ENCODE data around the gene CCDC88C. TPM values are rescaled to one million over a fixed set of nuclear protein-coding genes. Genes with fewer than 3 reads are reported as not detected.
A peak's percentile ranks its signal among the peaks of the same experiment; 100 is the strongest.

The CCDC88C gene
- total RNA-seq, 1 experiment from 2014 or later, result 29.8 TPM

DNA sequence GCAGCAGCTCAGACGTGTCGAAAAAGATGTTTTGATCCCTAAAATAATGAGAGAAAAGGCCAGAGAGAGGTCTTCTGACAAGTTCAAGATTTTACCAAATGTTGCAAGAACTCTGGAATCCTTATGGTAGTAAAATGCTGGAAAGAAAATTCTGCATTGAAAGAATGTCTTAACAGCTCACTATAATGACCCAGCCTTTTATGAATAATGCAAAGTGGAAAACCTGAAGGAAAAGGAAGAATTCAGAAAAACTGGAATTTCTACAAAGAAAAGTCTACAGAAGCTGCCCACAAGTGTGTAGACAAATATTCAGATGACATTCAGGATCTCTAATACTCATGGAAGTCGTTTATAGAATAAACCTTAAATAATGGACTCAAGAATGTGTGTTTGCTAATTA, 1.8 kb upstream of the CCDC88C start:
- H3K4me3 Mint-ChIP-seq (ENCODE audit: unreplicated experiment), result no peak overlapping the region
- Histone ChIP-seq H3K9me3 (no peaks in the 10 kb centered on the region), H3K27me3 (replicated peaks; ENCODE audit: control insufficient read depth, insufficient read depth, low read length) (no peaks in the 10 kb centered on the region), H3K4me3 (ENCODE audit: low read depth, low read length) (no peak overlapping the region), H3K4me1 (peaks cover 31% of the 10 kb centered on the region), H3K36me3 (ENCODE audit: control insufficient read depth, insufficient read depth, low read length) (peaks cover 3% of the 10 kb centered on the region; the same call in 1 of the 2 replicates)
- H3K9me3 Mint-ChIP-seq (ENCODE audit: unreplicated experiment), result no peaks in the 10 kb centered on the region
- ChIA-PET POLR2A (no interaction called here), CTCF (interaction anchor here (0.7 to 2.1 kb wide), 2 partner anchors 21 to 96 kb away, joined by 3 to 4 read pairs; no protein-coding TSS in a partner anchor)
- TF ChIP-seq CTCF (IDR thresholded peaks at IDR 0.05; ENCODE audit: insufficient read depth in 1 of 2, low read depth in 1 of 2, low read length in 1 of 2, severe bottlenecking in 1 of 2, unreplicated experiment in 1 of 2), result no peak
- BruUV-seq (replicated peaks), result no TSS peak
- H3K36me3 Mint-ChIP-seq (ENCODE audit: insufficient read depth, unreplicated experiment), result peaks cover 15% of the 10 kb centered on the region
- H3K27me3 Mint-ChIP-seq (ENCODE audit: insufficient read depth, unreplicated experiment), result no peaks in the 10 kb centered on the region
- peaks cover 14% of the 10 kb centered on the region for H3K4me1 Mint-ChIP-seq (ENCODE audit: low read depth, unreplicated experiment)
- H3K27ac Mint-ChIP-seq (ENCODE audit: unreplicated experiment), result no peak overlapping the region
- no peak for DNase-seq
- intact Hi-C loops (cut with micrococcal nuclease; ENCODE audit: unreplicated experiment), result loop anchor here (5.0 kb wide), 1 partner anchor 57 kb away; no protein-coding TSS in a partner anchor

DNA sequence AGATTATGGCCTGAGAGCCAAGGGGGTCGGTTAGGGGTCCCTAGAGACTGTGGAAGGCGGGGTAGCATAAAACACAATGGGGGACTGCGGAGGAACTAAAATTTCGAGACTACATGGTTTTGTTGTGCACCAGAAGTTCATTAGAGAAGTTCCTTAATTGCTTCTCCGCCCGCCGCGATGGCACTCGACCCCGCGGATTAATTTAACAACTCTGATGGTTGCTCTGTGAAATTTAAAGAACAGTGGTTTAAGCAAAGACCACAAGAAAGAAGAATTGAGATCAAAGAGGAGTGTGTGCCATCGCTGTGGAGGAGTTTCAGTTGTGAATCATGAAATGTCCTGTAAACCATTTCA, 1.4 kb upstream of the CCDC88C start:
- DNase-seq, result no peak
- no peaks in the 10 kb centered on the region for H3K9me3 Mint-ChIP-seq (ENCODE audit: unreplicated experiment)
- H3K4me3 Mint-ChIP-seq (ENCODE audit: unreplicated experiment), result peak overlapping the region; percentile 89
- POLR2A ChIA-PET, result interaction anchor here (0.5 to 1.0 kb wide), 3 partner anchors 10 to 358 kb away, joined by 3 to 4 read pairs (median 3); partner anchors contain the start of gene RPS6KA5
- peaks cover 19% of the 10 kb centered on the region for H3K4me1 Mint-ChIP-seq (ENCODE audit: low read depth, unreplicated experiment)
- Histone ChIP-seq H3K4me1 (peaks cover 35% of the 10 kb centered on the region), H3K9me3 (no peaks in the 10 kb centered on the region), H3K27me3 (replicated peaks; ENCODE audit: control insufficient read depth, insufficient read depth, low read length) (no peaks in the 10 kb centered on the region), H3K36me3 (ENCODE audit: control insufficient read depth, insufficient read depth, low read length) (peaks cover 3% of the 10 kb centered on the region; the same call in 1 of the 2 replicates), H3K4me3 (ENCODE audit: low read depth, low read length) (no peak overlapping the region)
- no peak for TF ChIP-seq CTCF (IDR thresholded peaks at IDR 0.05; ENCODE audit: insufficient read depth in 1 of 2, low read depth in 1 of 2, low read length in 1 of 2, severe bottlenecking in 1 of 2, unreplicated experiment in 1 of 2)
- no peaks in the 10 kb centered on the region for H3K27me3 Mint-ChIP-seq (ENCODE audit: insufficient read depth, unreplicated experiment)
- intact Hi-C loops (cut with micrococcal nuclease; ENCODE audit: unreplicated experiment), result loop anchor here (5.0 kb wide), 1 partner anchor 57 kb away; no protein-coding TSS in a partner anchor
- BruUV-seq (replicated peaks), result no TSS peak
- H3K36me3 Mint-ChIP-seq (ENCODE audit: insufficient read depth, unreplicated experiment), result peaks cover 18% of the 10 kb centered on the region
- H3K27ac Mint-ChIP-seq (ENCODE audit: unreplicated experiment), result peak overlapping the region; percentile 44
- CTCF ChIA-PET, result interaction anchor here (0.7 to 2.1 kb wide), 4 partner anchors 9 to 96 kb away, joined by 3 to 19 read pairs (median 4); no protein-coding TSS in a partner anchor

- Mint-ChIP-seq H3K27ac (ENCODE audit: unreplicated experiment) (peak overlapping the region; percentile 44), H3K9me3 (ENCODE audit: unreplicated experiment) (no peaks in the 10 kb centered on the region), H3K36me3 (ENCODE audit: insufficient read depth, unreplicated experiment) (peaks cover 22% of the 10 kb centered on the region), H3K27me3 (ENCODE audit: insufficient read depth, unreplicated experiment) (no peaks in the 10 kb centered on the region), H3K4me1 (ENCODE audit: low read depth, unreplicated experiment) (peaks cover 23% of the 10 kb centered on the region), H3K4me3 (ENCODE audit: unreplicated experiment) (peak overlapping the region; percentile 89)
- Histone ChIP-seq H3K9me3 (no peaks in the 10 kb centered on the region), H3K36me3 (ENCODE audit: control insufficient read depth, insufficient read depth, low read length) (peaks cover 3% of the 10 kb centered on the region; the same call in 1 of the 2 replicates), H3K4me3 (ENCODE audit: low read depth, low read length) (peak overlapping the region; percentile 83), H3K27me3 (replicated peaks; ENCODE audit: control insufficient read depth, insufficient read depth, low read length) (no peaks in the 10 kb centered on the region), H3K4me1 (peaks cover 40% of the 10 kb centered on the region)
- peak; percentile 86 to 88 for DNase-seq
- TF ChIP-seq CTCF (IDR thresholded peaks at IDR 0.05; ENCODE audit: insufficient read depth in 1 of 2, low read depth in 1 of 2, low read length in 1 of 2, severe bottlenecking in 1 of 2, unreplicated experiment in 1 of 2), result peak; percentile 92 to 95
- CTCF ChIA-PET, result interaction anchor here (0.8 to 2.1 kb wide), 4 partner anchors 9 to 94 kb away, joined by 3 to 19 read pairs (median 4); no protein-coding TSS in a partner anchor
- intact Hi-C loops (cut with micrococcal nuclease; ENCODE audit: unreplicated experiment), result loop anchor here (1.0 to 5.0 kb wide), 2 partner anchors 56 to 95 kb away; no protein-coding TSS in a partner anchor
- no TSS peak for BruUV-seq (replicated peaks)
- POLR2A ChIA-PET, result interaction anchor here (0.5 to 1.0 kb wide), 3 partner anchors 9 to 358 kb away, joined by 3 to 4 read pairs (median 3); partner anchors contain the start of gene RPS6KA5
These were observed 895 bp upstream of the CCDC88C start for GRCh38 chr14:91418387-91419043.
